ENCODE measurements around the gene SF3A2. TPM values are rescaled to one million over a fixed set of nuclear protein-coding genes. Genes with fewer than 3 reads are reported as not detected.

SF3A2 gene
- total and polyA plus RNA-seq, 10 donors = 28.5 to 79.7 (median 45.0) TPM

GRCh38 chr19:2253106-2254063, 16.8 kb downstream of the SF3A2 start:
- Histone ChIP-seq H3K27me3 (replicated peaks in 1 of 7) (peaks cover 11 to 52% (median 47%) of the 10 kb centered on the region in 7 donors), H3K4me1 (peaks cover 23 to 91% (median 61%) of the 10 kb centered on the region in 6 donors), H3K36me3 (peaks cover 0 to 13% (median 4%) of the 10 kb centered on the region in 6 donors), H3K27ac (peak overlapping the region in 2 of 8 donors; percentile 27 to 35), H3K4me3 (peak overlapping the region; percentile 4 to 71 (median 38)), H3K9me3 (no peaks in the 10 kb centered on the region)
- 7 to 13% (median 9%) methylated on average over 17 to 77 of the region's 77 CpGs for WGBS, 5 donors
- peak in 9 of 11 experiments; percentile 25 to 64 (median 45) for TF ChIP-seq CTCF (IDR thresholded peaks at IDR 0.05 in 8 of 11, conservative IDR thresholded peaks at IDR 0.05 in 3 of 11)
- peak; percentile 34 to 74 (median 40) for TF ChIP-seq POLR2AphosphoS5 (IDR thresholded peaks at IDR 0.05)
- TF ChIP-seq POLR2A (IDR thresholded peaks at IDR 0.05) = no peak
- intact Hi-C loops (cut with DNase I; ENCODE audit: low total_unique reads) = no loop called here
- DNase-seq = peak; percentile 89

GRCh38 chr19:2254064-2254872, 17.6 kb downstream of the SF3A2 start:
- H3K36me3 ChIP-seq = peaks cover 0 to 4% (median 0%) of the 10 kb centered on the region in 6 donors
- peaks cover 11 to 50% (median 47%) of the 10 kb centered on the region in 7 donors for H3K27me3 ChIP-seq (replicated peaks in 1 of 7)
- peak overlapping the region in 2 of 8 donors; percentile 39 to 71 for H3K4me3 ChIP-seq
- DNase-seq = no peak
- intact Hi-C loops (cut with DNase I; ENCODE audit: low total_unique reads) = no loop called here
- no peak for TF ChIP-seq CTCF (IDR thresholded peaks at IDR 0.05 in 8 of 11, conservative IDR thresholded peaks at IDR 0.05 in 3 of 11)
- H3K4me1 ChIP-seq = peaks cover 23 to 95% (median 67%) of the 10 kb centered on the region in 6 donors
- no peaks in the 10 kb centered on the region for H3K9me3 ChIP-seq
- H3K27ac ChIP-seq = no peak overlapping the region
- 74 to 81% (median 77%) methylated on average over 19 to 20 of the region's 20 CpGs for WGBS, 5 donors

- Histone ChIP-seq H3K9me3 (no peaks in the 10 kb centered on the region), H3K36me3 (no peaks in the 10 kb centered on the region), H3K27me3 (replicated peaks in 1 of 7) (peaks cover 11 to 40% (median 38%) of the 10 kb centered on the region in 7 donors), H3K4me1 (peaks cover 27 to 95% (median 66%) of the 10 kb centered on the region in 6 donors), H3K4me3 (no peak overlapping the region), H3K27ac (peak overlapping the region in 2 of 8 donors; percentile 28 to 61)
- no peak for TF ChIP-seq POLR2AphosphoS5 (IDR thresholded peaks at IDR 0.05)
- TF ChIP-seq CTCF (IDR thresholded peaks at IDR 0.05 in 8 of 11, conservative IDR thresholded peaks at IDR 0.05 in 3 of 11) = no peak
- TF ChIP-seq POLR2A (IDR thresholded peaks at IDR 0.05) = no peak
- WGBS, 5 donors = 84 to 90% (median 88%) methylated on average over 13 to 16 of the region's 16 CpGs
- DNase-seq = no peak
- intact Hi-C loops (cut with DNase I; ENCODE audit: low total_unique reads) = no loop called here
Observed at GRCh38 chr19:2255112-2255845, 18.7 kb downstream of the SF3A2 start.
